Left renal pelvis (tissue), 4 donors: ENCODE data around the gene PPP1R9B. TPM values are rescaled to one million over a fixed set of nuclear protein-coding genes. Genes with fewer than 3 reads are reported as not detected.

ENCODE experiments used
- DNase-seq, 4 donors: peaks; one replicate each; pipeline ENCODE4 v3.0.0-alpha.2; 2013; ENCODE audit warnings: low read depth in 4 of 4, low spot score in 3 of 4
- polyA plus RNA-seq, 4 donors: library from polyadenylated mRNA; unstranded; fragments of 120-200 nt; gene quantifications; one replicate each; pipeline ENCODE4 v1.2.1, GENCODE V29; 2013; ENCODE audit not compliant: insufficient read length in 4 of 4

Gene PPP1R9B
- polyA plus RNA-seq, result 10 to 100 TPM; 40.5 to 54.9 (median 46.6) TPM

DNA sequence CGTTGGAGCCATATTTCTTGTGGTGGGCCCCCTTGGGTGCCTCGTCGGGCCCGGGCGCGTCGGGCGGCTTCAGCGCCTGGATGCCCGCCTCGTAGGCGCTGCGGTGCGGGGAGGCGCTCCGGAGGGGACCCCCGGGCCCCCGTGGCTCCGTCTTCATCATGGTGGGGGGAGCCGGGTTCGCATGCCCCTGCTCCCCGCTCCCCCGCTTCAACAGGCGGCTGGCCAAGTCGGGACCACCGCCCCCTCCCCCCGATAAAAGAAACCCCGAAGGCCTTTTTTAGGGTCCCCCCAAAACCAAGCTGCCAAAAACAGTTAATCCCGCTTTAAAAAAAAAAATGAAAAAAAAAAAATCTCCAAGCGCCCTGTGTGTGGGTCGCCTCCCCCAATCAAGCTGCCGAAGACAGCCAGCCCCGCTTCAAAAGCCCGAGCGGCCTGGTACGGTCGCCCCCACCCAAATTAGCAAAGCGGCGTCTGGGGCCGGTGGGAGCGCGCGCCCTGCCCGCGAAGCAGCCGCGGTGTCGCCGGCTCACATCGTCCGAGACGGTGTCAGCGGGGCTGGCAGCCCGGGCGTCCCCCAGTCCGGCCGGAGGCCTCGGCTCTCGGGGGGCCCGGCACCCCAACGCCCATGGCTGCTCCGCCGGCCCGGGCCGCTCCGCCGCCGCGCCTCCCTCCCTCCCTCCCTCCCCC lies at the start of gene PPP1R9B:
PPP1R9B (minus strand) TSS at position 324 of the 687 bp plus-strand sequence; CDS start at position 160, 164 bp downstream.
- DNase-seq, result no peak

DNA sequence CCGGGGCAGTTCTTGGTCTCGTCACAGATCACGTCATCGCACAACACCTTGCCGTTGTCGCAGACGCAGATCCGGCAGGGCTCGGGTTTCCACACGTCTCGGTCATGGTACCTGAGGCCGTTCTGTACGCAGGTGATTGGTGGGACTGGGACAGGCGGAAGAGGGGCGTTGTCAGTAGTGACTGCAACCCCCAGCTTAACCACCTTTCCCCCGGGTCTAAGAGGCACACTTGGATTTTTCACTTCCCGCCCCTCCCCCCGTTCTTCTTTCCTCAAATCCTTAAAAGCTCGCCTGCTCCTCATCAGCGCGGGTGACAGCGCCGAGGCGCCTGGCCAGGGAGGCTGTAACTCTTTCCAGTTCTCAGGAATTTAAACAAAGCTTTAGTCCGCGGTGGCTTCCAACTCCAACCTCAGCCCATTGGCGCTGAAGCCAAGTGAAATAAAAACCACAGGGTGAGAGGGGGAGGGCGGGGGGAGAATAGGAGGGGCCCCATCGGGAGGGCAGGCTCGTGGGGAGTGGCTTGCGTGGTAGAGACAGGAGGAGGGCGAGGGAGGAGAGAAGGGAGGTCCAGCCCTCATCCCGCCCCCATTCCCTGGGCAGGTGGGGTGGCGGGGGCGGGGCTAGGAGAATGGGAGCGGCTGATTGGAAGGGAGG lies 49.5 kb upstream of the PPP1R9B start:
- peak; percentile 83 to 90 (median 86) for DNase-seq

GRCh38 chr17:50199211-50199802 lies 48.8 kb upstream of the PPP1R9B start:
- no peak for DNase-seq

GRCh38 chr17:50198026-50198669 lies 47.7 kb upstream of the PPP1R9B start:
- DNase-seq, result no peak

- DNase-seq, result no peak
Measured at GRCh38 chr17:50196826-50197225, 46.3 kb upstream of the PPP1R9B start.

- no peak for DNase-seq
Measured at GRCh38 chr17:50196036-50196435, 45.6 kb upstream of the PPP1R9B start.

- DNase-seq, result no peak
Measured at GRCh38 chr17:50194934-50195865, 44.7 kb upstream of the PPP1R9B start.

- no peak for DNase-seq
Measured at GRCh38 chr17:50194140-50194933, 43.9 kb upstream of the PPP1R9B start.

- no peak for DNase-seq
Measured at GRCh38 chr17:50192618-50193291, 42.3 kb upstream of the PPP1R9B start.

GRCh38 chr17:50192144-50192617 lies 41.7 kb upstream of the PPP1R9B start:
- DNase-seq, result no peak

DNA sequence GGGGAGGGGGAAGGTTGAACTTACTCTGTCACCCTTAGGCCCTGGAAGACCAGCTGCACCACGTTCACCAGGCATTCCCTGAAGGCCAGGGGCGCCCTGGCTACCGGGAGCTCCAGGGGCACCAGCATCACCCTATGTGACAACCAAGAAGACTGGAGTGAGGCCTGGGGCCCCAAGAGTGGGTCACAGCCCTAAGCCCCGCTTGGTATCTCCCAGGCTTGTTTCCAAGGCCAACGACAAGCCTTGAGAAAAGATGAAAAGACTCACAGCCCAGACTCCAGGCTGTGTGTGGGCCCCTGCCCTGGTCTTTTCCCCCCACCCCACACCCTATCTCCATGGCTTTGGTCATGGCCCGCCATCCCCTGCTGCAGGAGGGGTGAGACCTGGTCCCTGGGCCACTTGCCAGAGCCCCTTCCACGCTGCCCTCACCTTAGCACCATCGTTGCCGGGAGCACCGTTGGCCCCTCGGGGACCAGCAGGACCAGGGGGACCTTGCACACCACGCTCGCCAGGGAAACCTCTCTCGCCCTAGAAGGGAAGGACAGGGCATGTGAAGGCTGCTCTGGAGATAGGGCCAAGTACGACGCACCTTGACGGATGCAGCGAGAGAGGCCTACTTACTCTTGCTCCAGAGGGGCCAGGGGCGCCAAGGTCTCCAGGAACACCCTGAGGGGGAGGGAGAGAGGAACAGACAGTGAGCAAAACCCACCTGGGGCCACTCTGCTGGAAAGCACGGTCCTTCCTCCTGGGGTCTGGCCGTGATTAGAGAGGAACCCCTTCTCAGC lies 41.1 kb upstream of the PPP1R9B start:
- DNase-seq, result no peak

DNA sequence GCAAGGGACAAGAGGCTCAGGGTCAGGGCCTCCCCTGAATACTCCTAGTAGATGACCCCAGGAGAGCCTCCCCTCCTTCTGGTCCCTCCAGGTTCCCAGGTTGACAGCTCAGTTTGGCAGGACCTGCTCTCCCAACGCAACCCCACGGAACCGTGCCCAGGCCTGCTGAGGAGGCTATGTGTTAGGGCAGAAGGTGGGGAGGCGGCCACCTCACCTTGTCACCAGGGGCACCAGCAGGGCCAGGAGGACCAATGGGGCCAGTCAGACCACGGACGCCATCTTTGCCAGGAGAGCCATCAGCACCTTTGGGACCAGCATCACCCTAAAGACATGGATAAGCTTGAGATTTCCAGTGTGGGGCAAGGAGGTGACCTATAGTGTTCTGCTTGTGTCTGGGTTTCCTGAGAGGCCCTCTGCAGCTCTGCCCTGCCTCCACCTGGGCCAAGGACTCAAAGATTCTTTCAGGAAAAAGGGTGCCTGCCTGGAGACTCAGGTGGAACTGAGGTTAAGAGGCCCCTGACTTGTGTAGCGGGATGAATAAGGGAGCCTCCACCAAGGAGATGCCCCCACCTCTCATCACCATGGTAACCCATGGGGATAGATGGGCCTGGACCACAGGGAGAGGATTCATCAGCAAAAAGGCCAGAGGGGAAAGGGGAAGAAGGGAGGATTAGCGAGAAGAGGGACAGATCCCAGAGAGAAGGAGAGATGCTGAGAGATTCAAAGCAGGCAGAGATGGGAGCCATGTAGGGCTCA lies 40.3 kb upstream of the PPP1R9B start:
- DNase-seq, result no peak

DNA sequence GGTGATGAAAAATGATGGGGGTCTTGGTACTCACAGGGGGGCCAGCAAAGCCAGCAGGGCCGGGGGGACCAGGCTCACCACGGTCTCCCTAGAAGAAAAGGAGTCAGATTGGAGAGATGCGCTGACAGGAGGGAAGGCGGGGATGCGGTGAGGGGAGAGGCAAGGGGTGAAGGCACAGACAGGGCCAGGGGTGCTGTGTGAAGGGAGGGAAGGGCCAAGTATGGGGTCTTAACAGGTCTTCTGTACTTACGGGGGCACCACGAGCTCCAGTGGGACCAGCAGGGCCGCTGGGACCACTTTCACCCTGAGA lies 39.8 kb upstream of the PPP1R9B start:
- DNase-seq, result no peak

GRCh38 chr17:50189550-50190292 lies 39.2 kb upstream of the PPP1R9B start:
- DNase-seq, result no peak

GRCh38 chr17:50188921-50189549 lies 38.6 kb upstream of the PPP1R9B start:
- no peak for DNase-seq

DNA sequence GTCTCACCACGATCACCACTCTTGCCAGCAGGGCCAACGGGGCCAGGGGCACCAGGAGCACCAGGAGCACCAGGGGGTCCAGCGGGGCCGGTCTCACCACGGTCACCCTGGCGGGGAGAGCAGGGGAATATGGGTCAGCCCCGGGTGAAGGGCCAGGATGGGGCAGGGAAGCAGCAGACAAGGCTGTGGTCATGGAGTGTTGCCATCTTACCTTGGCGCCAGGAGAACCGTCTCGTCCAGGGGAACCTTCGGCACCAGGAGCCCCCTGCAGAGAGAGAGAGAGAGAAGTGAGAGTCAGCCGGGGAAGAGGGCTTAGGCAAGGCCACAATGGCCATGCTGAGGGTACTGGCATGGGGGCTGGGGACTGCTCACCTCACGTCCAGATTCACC lies 38.0 kb upstream of the PPP1R9B start:
- no peak for DNase-seq
